MCF 10A (cell line): ENCODE measurements around the gene ABCC8. TPM values are rescaled to one million over a fixed set of nuclear protein-coding genes. Genes with fewer than 3 reads are reported as not detected.

ENCODE experiments used
- BruUV-seq: library from RNA; stranded (reverse); fragments of 400-500 nt; replicated peaks from 2 replicates; lab custom pipeline; 2021; lab: Mats Ljungman, UMichigan
- CTCF ChIA-PET: fragments of 300-600 bp; sonication (Branson Sonifier 250); formaldehyde crosslinking; extraction: SDS; loops from one replicate; lab custom pipeline; 2021; ENCODE audit warnings: antibody characterized with exemption, inconsistent platforms; lab: Yijun Ruan, JAX
- POLR2A ChIA-PET: fragments of 300-600, 350-650 bp; sonication (Branson Sonifier 250); formaldehyde crosslinking; extraction: SDS; loops from one replicate; lab custom pipeline; 2020; ENCODE audit warnings: antibody characterized with exemption, inconsistent platforms; lab: Yijun Ruan, JAX
- DNase-seq: peaks from one replicate; pipeline ENCODE4 v3.0.0-alpha.2; 2018; ENCODE audit not compliant: unreplicated experiment
- H3K27ac Mint-ChIP-seq: one replicate; pipeline ENCODE4 v1.8.0; 2022; ENCODE audit warnings: mild to moderate bottlenecking, low read depth, mixed read lengths; ENCODE audit not compliant: unreplicated experiment
- H3K27me3 Mint-ChIP-seq: one replicate; pipeline ENCODE4 v1.8.0; 2022; ENCODE audit warnings: mixed read lengths; ENCODE audit not compliant: insufficient read depth, unreplicated experiment
- H3K36me3 Mint-ChIP-seq: one replicate; pipeline ENCODE4 v1.8.0; 2022; ENCODE audit warnings: mild to moderate bottlenecking, moderate library complexity, mixed read lengths; ENCODE audit not compliant: insufficient read depth, unreplicated experiment
- H3K4me1 Mint-ChIP-seq: one replicate; pipeline ENCODE4 v1.8.0; 2022; ENCODE audit warnings: mixed read lengths; ENCODE audit not compliant: insufficient read depth, unreplicated experiment
- H3K4me3 Mint-ChIP-seq: one replicate; pipeline ENCODE4 v1.8.0; 2022; ENCODE audit warnings: mild to moderate bottlenecking, moderate library complexity, mixed read lengths; ENCODE audit not compliant: unreplicated experiment
- H3K9me3 Mint-ChIP-seq: one replicate; pipeline ENCODE4 v1.8.0; 2022; ENCODE audit warnings: mixed read lengths; ENCODE audit not compliant: unreplicated experiment
- CTCF ChIP-seq: fragments of 200-600 bp; IDR thresholded peaks from one replicate; pipeline ENCODE4 v1.8.0; 2022; ENCODE audit warnings: antibody characterized with exemption, mild to moderate bottlenecking; ENCODE audit not compliant: unreplicated experiment
- intact Hi-C: fragments of 100-400 bp; cut with micrococcal nuclease; formaldehyde crosslinking; loops from 2 replicates; pipeline ENCODE4 v1.14.1; 2022
- total RNA-seq: library from RNA; stranded (reverse); gene quantifications from 2 replicates; pipeline ENCODE4 v1.2.3, GENCODE V29; 2022

The ABCC8 gene
- total RNA-seq, 1 experiment from 2014 or later = not detected

- Mint-ChIP-seq H3K9me3 (no peaks in the 10 kb centered on the region), H3K4me3 (no peak overlapping the region), H3K4me1 (no peaks in the 10 kb centered on the region), H3K27ac (no peak overlapping the region), H3K36me3 (no peaks in the 10 kb centered on the region), H3K27me3 (peaks cover 72% of the 10 kb centered on the region)
- POLR2A ChIA-PET = no interaction called here
- intact Hi-C loops = no loop called here
- DNase-seq = no peak
- BruUV-seq = no TSS peak
- no peak for TF ChIP-seq CTCF
- CTCF ChIA-PET = interaction anchor here (1.0 to 1.6 kb wide), 2 partner anchors 46 to 61 kb away, joined by 3 to 5 read pairs; no protein-coding TSS in a partner anchor
Measured at GRCh38 chr11:17445240-17445795, 31.3 kb downstream of the ABCC8 start.

GRCh38 chr11:17443926-17444690, 32.5 kb downstream of the ABCC8 start:
- H3K27ac Mint-ChIP-seq = no peak overlapping the region
- intact Hi-C loops = no loop called here
- ChIA-PET POLR2A (no interaction called here), CTCF (interaction anchor here (1.0 to 1.1 kb wide), 3 partner anchors 45 to 61 kb away, joined by 3 to 4 read pairs (median 3); no protein-coding TSS in a partner anchor)
- H3K4me1 Mint-ChIP-seq = no peaks in the 10 kb centered on the region
- H3K27me3 Mint-ChIP-seq = peaks cover 72% of the 10 kb centered on the region
- no peak for TF ChIP-seq CTCF
- no peaks in the 10 kb centered on the region for H3K9me3 Mint-ChIP-seq
- H3K36me3 Mint-ChIP-seq = no peaks in the 10 kb centered on the region
- DNase-seq = no peak
- no peak overlapping the region for H3K4me3 Mint-ChIP-seq
- no TSS peak for BruUV-seq

GRCh38 chr11:17443423-17443822, 33.2 kb downstream of the ABCC8 start:
- Mint-ChIP-seq H3K9me3 (no peaks in the 10 kb centered on the region), H3K27me3 (peaks cover 72% of the 10 kb centered on the region), H3K36me3 (no peaks in the 10 kb centered on the region), H3K27ac (no peak overlapping the region), H3K4me3 (no peak overlapping the region), H3K4me1 (no peaks in the 10 kb centered on the region)
- TF ChIP-seq CTCF = no peak
- BruUV-seq = no TSS peak
- intact Hi-C loops = no loop called here
- ChIA-PET CTCF (interaction anchor here (1.0 to 1.1 kb wide), 2 partner anchors 58 to 60 kb away, joined by 3 to 4 read pairs; no protein-coding TSS in a partner anchor), POLR2A (no interaction called here)
- no peak for DNase-seq

GRCh38 chr11:17443000-17443399, 33.6 kb downstream of the ABCC8 start:
- no peak for TF ChIP-seq CTCF
- no peak overlapping the region for H3K4me3 Mint-ChIP-seq
- intact Hi-C loops = no loop called here
- DNase-seq = no peak
- no peaks in the 10 kb centered on the region for H3K9me3 Mint-ChIP-seq
- CTCF ChIA-PET = interaction anchor here (1.1 kb wide), 1 partner anchor 58 kb away, joined by 3 read pairs; no protein-coding TSS in a partner anchor
- peaks cover 69% of the 10 kb centered on the region for H3K27me3 Mint-ChIP-seq
- H3K36me3 Mint-ChIP-seq = no peaks in the 10 kb centered on the region
- H3K4me1 Mint-ChIP-seq = no peaks in the 10 kb centered on the region
- BruUV-seq = no TSS peak
- POLR2A ChIA-PET = no interaction called here
- no peak overlapping the region for H3K27ac Mint-ChIP-seq
